OCI-LY3 (cell line): ENCODE results near the gene DUSP9.

Experiments
- H2AFZ ChIP-seq: fragments of 200-600, 300-600 bp; shearing (Covaris generic); 2 replicates; pipeline ENCODE4 v1.6.0; 2014; ENCODE audit warnings: antibody characterized with exemption, low read depth, low read length
- H3K27ac ChIP-seq: fragments of 200-600, 300-600 bp; sonication (generic); 2 replicates; pipeline ENCODE4 v1.5.1; 2014; ENCODE audit warnings: mild to moderate bottlenecking, low read length, moderate library complexity, mixed read lengths
- H3K27me3 ChIP-seq: fragments of 200-600, 300-600 bp; sonication (generic); 2 replicates; pipeline ENCODE4 v1.6.1; 2014; ENCODE audit warnings: low read depth, low read length, mixed read lengths
- H3K36me3 ChIP-seq: fragments of 200-600, 300-600 bp; sonication (generic); replicated peaks from 2 replicates; pipeline ENCODE3; 2014; ENCODE audit warnings: low read depth, low read length, mixed read lengths
- H3K4me1 ChIP-seq: fragments of 300-600, 200-600 bp; sonication (generic); 2 replicates; pipeline ENCODE4 v1.6.1; 2014; ENCODE audit warnings: low read length, mixed read lengths
- H3K4me2 ChIP-seq: fragments of 200-600, 300-600 bp; sonication (generic); 2 replicates; pipeline ENCODE4 v1.6.1; 2014; ENCODE audit warnings: low read length, mixed read lengths
- H3K4me3 ChIP-seq: fragments of 300-600, 200-600 bp; sonication (generic); 2 replicates; pipeline ENCODE4 v1.5.1; 2014; ENCODE audit warnings: antibody characterized with exemption, mild to moderate bottlenecking, low read length, moderate library complexity
- H3K79me2 ChIP-seq: fragments of 300-600, 200-600 bp; shearing (Covaris generic); 2 replicates; pipeline ENCODE4 v1.6.1; 2014; ENCODE audit warnings: mild to moderate bottlenecking, low read length, mixed read lengths
- H3K9ac ChIP-seq: fragments of 300-600, 200-600 bp; shearing (Covaris generic); 2 replicates; pipeline ENCODE4 v1.6.0; 2014; ENCODE audit warnings: mild to moderate bottlenecking, low read length, moderate library complexity
- H3K9me3 ChIP-seq: fragments of 200-600, 300-600 bp; shearing (Covaris generic); 2 replicates; pipeline ENCODE4 v1.6.1; 2014; ENCODE audit warnings: low read length, mixed read lengths; ENCODE audit not compliant: insufficient read depth
- H4K20me1 ChIP-seq: fragments of 200-600, 300-600 bp; sonication (generic); 2 replicates; pipeline ENCODE4 v1.6.1; 2016; ENCODE audit warnings: low read length, mixed read lengths; ENCODE audit not compliant: insufficient read depth
- EZH2phosphoT487 ChIP-seq: fragments of 200-600 bp; shearing (Covaris generic); IDR thresholded peaks from 2 replicates; pipeline ENCODE4 v1.6.1; 2018; ENCODE audit warnings: antibody characterized with exemption, mixed run types, low read depth
- TF ChIP-seq, protein P1 (sequence below): fragments of 200-600, 300-600 bp; sonication (generic); IDR thresholded peaks from 2 replicates; pipeline ENCODE4 v1.5.1; 2014; ENCODE audit warnings: antibody characterized with exemption, low read length, low read depth

The DUSP9 gene

DNA sequence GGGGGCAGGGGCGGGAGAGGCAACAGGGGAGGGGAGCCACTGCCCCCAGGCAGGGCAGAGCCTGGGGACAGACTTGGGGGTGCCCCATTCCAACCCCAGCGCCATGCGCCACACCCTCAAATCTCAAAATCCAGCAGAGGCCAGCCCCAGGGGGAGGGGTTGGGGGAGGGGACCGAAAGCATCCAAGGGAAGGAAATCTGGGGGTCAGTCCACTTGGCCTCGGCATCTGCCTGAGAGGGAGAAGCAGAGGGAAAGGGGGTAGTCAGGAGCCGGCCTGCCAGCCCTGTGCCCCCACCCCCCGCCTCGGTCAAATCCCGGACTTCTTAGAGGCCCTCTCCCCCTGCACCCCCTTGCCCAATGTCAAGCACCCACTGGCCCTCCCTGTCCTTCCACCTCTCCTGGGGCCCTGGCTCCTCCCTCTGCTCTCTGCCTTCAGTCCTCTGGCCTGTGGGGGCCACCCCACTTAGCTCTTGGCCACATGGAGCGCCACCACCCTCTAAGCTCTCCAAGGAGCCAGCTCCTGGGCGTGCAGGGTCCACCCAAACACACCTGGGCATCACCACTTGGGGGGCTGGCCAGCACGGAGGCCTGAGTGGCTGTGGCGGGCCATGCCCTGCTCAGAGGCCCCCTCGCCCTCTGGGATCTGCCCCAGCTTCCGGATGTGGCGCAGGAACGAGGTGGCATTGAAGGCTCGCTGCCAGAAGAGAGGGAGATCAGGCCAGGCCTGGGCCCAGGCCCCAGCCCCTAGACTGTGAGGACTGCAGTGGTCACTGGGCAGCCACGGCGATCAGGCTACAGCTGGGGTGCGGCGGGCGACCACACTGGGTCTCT, 23.1 kb downstream of the DUSP9 start:
- H3K4me3 ChIP-seq, result no peak overlapping the region
- no peaks in the 10 kb centered on the region for H3K36me3 ChIP-seq
- peaks cover 8% of the 10 kb centered on the region for H3K4me1 ChIP-seq
- TF ChIP-seq, protein P1, sequence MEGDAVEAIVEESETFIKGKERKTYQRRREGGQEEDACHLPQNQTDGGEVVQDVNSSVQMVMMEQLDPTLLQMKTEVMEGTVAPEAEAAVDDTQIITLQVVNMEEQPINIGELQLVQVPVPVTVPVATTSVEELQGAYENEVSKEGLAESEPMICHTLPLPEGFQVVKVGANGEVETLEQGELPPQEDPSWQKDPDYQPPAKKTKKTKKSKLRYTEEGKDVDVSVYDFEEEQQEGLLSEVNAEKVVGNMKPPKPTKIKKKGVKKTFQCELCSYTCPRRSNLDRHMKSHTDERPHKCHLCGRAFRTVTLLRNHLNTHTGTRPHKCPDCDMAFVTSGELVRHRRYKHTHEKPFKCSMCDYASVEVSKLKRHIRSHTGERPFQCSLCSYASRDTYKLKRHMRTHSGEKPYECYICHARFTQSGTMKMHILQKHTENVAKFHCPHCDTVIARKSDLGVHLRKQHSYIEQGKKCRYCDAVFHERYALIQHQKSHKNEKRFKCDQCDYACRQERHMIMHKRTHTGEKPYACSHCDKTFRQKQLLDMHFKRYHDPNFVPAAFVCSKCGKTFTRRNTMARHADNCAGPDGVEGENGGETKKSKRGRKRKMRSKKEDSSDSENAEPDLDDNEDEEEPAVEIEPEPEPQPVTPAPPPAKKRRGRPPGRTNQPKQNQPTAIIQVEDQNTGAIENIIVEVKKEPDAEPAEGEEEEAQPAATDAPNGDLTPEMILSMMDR, result no peak
- TF ChIP-seq EZH2phosphoT487, result no peak
- H3K27ac ChIP-seq, result no peak overlapping the region
- H3K79me2 ChIP-seq, result no peaks in the 10 kb centered on the region
- no peak overlapping the region for H3K4me2 ChIP-seq
- H3K27me3 ChIP-seq, result no peaks in the 10 kb centered on the region
- no peaks in the 10 kb centered on the region for H4K20me1 ChIP-seq
- no peaks in the 10 kb centered on the region for H3K9me3 ChIP-seq
- no peak overlapping the region for H2AFZ ChIP-seq
- no peak overlapping the region for H3K9ac ChIP-seq

DNA sequence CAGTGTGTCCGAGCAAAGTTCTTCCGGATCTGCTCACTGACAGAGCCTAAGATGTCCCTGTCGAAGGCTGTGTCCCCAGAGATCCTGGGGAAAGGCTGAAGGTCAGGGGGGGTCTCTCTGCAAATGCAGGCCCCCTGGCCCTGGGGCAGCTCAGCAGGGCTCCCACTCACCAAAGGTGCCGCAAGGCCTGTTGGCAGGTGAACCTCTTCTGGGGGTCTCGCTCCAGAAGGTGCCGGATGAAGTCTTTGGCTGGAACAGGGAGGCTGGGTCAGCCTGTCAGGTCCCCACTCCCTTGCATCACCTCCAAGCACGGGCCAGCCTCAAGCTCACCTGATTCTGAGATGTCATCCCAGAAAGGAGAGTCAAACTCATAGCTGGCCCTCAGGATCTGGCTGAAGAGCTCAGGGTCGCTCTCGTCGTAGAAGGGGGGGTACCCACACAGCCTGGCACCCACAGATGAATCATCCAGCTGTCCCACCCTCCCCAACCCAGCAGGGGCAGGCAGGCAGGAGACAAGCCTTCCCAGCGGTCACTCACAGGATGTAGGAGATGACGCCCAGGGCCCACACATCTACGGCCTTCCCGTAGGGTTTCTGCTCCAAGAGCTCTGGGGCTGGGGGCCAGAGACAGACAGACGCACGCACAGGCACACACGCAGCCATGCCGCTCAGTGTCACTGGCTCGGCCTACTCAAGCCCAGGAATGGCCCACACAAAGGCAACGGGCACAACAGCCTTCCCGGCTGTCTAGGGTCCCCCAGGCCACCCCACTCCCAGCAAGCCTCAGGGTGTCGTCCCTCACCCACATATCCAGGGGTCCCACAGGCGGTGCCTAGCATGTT, 24.0 kb downstream of the DUSP9 start:
- H3K79me2 ChIP-seq, result no peaks in the 10 kb centered on the region
- H4K20me1 ChIP-seq, result no peaks in the 10 kb centered on the region
- H2AFZ ChIP-seq, result no peak overlapping the region
- no peak for TF ChIP-seq EZH2phosphoT487
- TF ChIP-seq, protein P1, result no peak
- H3K9ac ChIP-seq, result no peak overlapping the region
- H3K9me3 ChIP-seq, result no peaks in the 10 kb centered on the region
- H3K4me1 ChIP-seq, result peaks cover 8% of the 10 kb centered on the region
- no peak overlapping the region for H3K4me2 ChIP-seq
- H3K27me3 ChIP-seq, result no peaks in the 10 kb centered on the region
- no peak overlapping the region for H3K27ac ChIP-seq
- no peaks in the 10 kb centered on the region for H3K36me3 ChIP-seq
- H3K4me3 ChIP-seq, result no peak overlapping the region

DNA sequence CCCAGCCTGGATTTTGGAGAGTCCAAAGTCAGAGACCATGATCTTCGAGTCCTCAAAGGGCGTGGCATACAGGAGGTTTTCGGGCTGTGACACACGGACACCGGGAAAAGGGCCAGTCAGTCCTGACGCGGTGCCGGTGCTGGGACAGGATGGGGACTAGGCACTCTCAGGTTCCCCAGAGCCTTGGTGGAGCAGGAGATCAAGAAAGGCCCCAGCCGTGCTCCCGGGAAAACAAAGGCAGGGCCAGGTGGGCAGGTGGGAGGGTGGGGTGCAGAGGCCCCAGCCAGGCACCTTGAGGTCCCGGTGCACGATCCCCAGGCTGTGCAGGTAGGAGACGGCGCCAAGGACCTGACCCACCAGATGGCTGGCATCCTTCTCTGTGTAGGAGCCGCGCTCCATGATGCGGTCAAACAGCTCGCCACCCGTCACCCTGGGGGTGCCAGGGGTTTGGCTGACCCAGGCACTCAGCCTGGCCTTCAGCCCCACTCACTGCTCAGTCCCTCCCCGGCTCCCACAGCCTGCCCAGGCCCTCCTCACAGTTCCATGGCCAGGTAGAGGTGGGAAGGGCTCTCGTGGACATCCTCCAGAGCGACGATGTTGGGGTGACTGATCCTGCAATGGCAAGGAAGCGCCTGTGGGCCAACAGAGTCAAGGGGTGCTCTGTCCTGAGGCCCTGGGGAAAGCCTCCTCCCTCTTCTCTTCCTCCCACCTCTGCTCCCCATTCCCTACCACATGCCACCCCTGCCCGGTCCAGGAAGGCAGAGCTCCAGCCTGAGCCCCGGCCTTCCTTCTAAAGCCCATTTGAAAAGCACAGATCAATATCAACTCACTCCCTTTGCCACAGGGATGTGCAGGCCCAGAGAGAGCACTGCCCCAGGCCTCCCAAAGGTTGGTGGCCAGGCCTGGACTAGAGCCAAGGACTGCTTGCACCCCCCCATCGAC, 24.9 kb downstream of the DUSP9 start:
- TF ChIP-seq, protein P1, result no peak
- no peak for TF ChIP-seq EZH2phosphoT487
- Histone ChIP-seq H2AFZ (no peak overlapping the region), H3K79me2 (no peaks in the 10 kb centered on the region), H4K20me1 (no peaks in the 10 kb centered on the region), H3K36me3 (no peaks in the 10 kb centered on the region), H3K27ac (no peak overlapping the region), H3K4me2 (no peak overlapping the region), H3K9me3 (no peaks in the 10 kb centered on the region), H3K9ac (no peak overlapping the region), H3K27me3 (no peaks in the 10 kb centered on the region), H3K4me1 (peaks cover 8% of the 10 kb centered on the region), H3K4me3 (no peak overlapping the region)
